ENCODE measurements around the gene ATP6V0A4.

Gene ATP6V0A4

DNA sequence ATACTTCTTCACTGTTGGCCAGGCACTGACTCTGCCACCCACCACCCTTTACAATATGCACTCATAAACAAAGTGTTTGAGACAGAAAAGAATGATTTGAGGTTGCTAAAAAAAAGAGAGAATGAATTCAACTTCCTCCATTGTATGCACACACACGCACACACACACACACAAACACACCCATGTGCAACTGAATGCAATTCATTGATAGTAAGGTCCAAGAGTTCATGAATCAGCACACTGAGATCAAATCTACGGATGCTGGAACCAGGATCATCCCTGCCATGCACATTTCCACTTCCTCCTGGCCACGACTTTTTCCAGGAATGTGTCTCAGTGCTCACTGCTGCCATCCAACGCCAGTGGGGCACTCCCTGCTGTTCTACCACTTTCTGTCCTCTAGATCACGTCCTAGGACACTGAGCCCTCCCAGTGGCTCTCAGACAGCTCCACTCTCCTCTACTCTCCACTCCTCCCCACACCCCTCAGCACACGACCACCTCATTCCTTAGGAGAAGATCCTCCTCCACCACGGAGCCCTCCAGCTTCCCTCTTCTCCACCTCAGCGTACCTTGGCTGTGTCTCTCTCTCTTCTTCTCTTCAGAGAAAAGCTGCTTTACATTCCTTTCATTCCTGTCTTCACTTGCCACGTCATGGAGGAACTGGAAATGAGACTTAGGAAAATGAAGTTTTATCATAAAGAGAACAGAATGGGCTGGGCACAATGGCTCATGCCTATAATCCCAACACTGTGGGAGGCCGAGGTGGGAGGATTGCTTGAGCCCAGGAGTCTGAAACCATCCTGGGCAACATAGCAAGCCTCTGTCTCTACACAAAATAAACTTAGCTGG, 12.2 kb downstream of the ATP6V0A4 start:
- Histone ChIP-seq H3K36me3 (ENCODE audit: control insufficient read depth, insufficient read depth, low read length) (no peaks in the 10 kb centered on the region), H3K4me3 (replicated peaks; ENCODE audit: low read depth, low read length) (no peak overlapping the region), H3K27me3 (replicated peaks; ENCODE audit: control insufficient read depth, insufficient read depth, low read length) (no peaks in the 10 kb centered on the region)
- no peak for TF ChIP-seq CTCF (IDR thresholded peaks at IDR 0.05; ENCODE audit: insufficient read depth, low read length, poor library complexity, severe bottlenecking)
- no peak for DNase-seq (ENCODE audit: extremely low read depth, insufficient read length)

- no peaks in the 10 kb centered on the region; the same call in 1 of the 2 replicates for H3K27me3 ChIP-seq (replicated peaks; ENCODE audit: control insufficient read depth, insufficient read depth, low read length)
- DNase-seq (ENCODE audit: extremely low read depth, insufficient read length): no peak
- no peak overlapping the region for H3K4me3 ChIP-seq (replicated peaks; ENCODE audit: low read depth, low read length)
- no peaks in the 10 kb centered on the region for H3K36me3 ChIP-seq (ENCODE audit: control insufficient read depth, insufficient read depth, low read length)
- TF ChIP-seq CTCF (IDR thresholded peaks at IDR 0.05; ENCODE audit: insufficient read depth, low read length, poor library complexity, severe bottlenecking): no peak
Measured at GRCh38 chr7:138784692-138785091, 13.3 kb downstream of the ATP6V0A4 start.

DNA sequence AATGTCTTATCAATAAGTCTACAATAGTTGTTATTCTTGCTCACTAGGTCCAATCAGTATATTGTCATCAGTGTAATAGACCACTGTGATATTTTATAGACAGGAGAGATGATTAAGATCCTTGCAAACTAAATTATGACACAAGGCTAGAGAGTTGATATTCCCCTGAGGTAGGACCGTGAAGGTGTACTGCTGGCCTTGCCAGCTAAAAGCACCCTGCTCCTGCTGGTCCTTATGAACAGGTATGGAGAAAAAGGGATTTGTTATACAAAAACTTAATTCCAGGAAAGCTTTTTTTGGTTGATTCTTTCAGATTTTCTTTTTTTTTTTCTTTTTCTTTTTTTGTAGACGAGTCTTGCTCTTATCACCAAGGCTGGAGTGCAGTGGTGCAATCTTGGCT, 17.0 kb downstream of the ATP6V0A4 start:
- no peaks in the 10 kb centered on the region; the same call in 1 of the 2 replicates for H3K27me3 ChIP-seq (replicated peaks; ENCODE audit: control insufficient read depth, insufficient read depth, low read length)
- DNase-seq (ENCODE audit: extremely low read depth, insufficient read length): no peak

GRCh38 chr7:138776166-138776833, 21.7 kb downstream of the ATP6V0A4 start:
- Histone ChIP-seq H3K4me3 (replicated peaks; ENCODE audit: low read depth, low read length) (no peak overlapping the region), H3K36me3 (ENCODE audit: control insufficient read depth, insufficient read depth, low read length) (no peaks in the 10 kb centered on the region), H3K27me3 (replicated peaks; ENCODE audit: control insufficient read depth, insufficient read depth, low read length) (no peaks in the 10 kb centered on the region; the same call in 1 of the 2 replicates)
- TF ChIP-seq CTCF (IDR thresholded peaks at IDR 0.05; ENCODE audit: insufficient read depth, low read length, poor library complexity, severe bottlenecking): no peak
- DNase-seq (ENCODE audit: extremely low read depth, insufficient read length): no peak

More for the DNA sequence above, 17.0 kb downstream of the ATP6V0A4 start:
- Histone ChIP-seq H3K4me3 (replicated peaks; ENCODE audit: low read depth, low read length) (no peak overlapping the region), H3K36me3 (ENCODE audit: control insufficient read depth, insufficient read depth, low read length) (no peaks in the 10 kb centered on the region)
- TF ChIP-seq CTCF (IDR thresholded peaks at IDR 0.05; ENCODE audit: insufficient read depth, low read length, poor library complexity, severe bottlenecking): no peak

DNA sequence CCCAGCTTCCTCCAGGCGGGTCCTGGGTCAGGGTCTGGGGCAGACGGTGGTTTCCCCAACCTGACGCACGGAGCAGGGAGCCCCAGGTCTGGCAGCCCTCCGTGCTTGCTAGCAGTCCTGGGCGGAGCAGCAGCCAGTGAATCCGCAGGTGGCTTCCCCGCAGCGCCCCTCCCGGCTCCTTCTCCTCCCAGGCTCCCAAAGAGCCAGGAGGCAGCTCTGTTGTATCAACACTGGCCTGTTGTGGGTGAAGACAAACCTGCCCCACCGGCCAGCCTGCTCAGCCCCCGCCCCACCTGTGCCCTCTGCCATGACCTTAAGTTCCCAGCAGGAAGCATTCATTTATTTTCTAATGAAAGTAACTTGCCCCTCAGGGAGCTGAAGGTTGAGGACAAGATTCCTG, 24.2 kb downstream of the ATP6V0A4 start:
- no peak for TF ChIP-seq CTCF (IDR thresholded peaks at IDR 0.05; ENCODE audit: insufficient read depth, low read length, poor library complexity, severe bottlenecking)
- H3K4me3 ChIP-seq (replicated peaks; ENCODE audit: low read depth, low read length): no peak overlapping the region
- DNase-seq (ENCODE audit: extremely low read depth, insufficient read length): no peak
- H3K27me3 ChIP-seq (replicated peaks; ENCODE audit: control insufficient read depth, insufficient read depth, low read length): no peaks in the 10 kb centered on the region
- no peaks in the 10 kb centered on the region for H3K36me3 ChIP-seq (ENCODE audit: control insufficient read depth, insufficient read depth, low read length)

All from GM06990 (cell line).